CD4-positive, alpha-beta memory T cell (primary cell): ENCODE data around the gene CDC40. TPM values are rescaled to one million over a fixed set of nuclear protein-coding genes. Genes with fewer than 3 reads are reported as not detected.

Source experiments
- CTCF ChIA-PET: fragments of 350-600 bp; sonication (Branson Sonifier 250); formaldehyde crosslinking; loops from one replicate; lab custom pipeline; 2021; ENCODE audit warnings: inconsistent platforms; ENCODE audit not compliant: partially characterized antibody; lab: Charles Lee
- POLR2A ChIA-PET: fragments of 350-600 bp; sonication (Branson Sonifier 250); formaldehyde crosslinking; loops from one replicate; lab custom pipeline; 2021; ENCODE audit not compliant: partially characterized antibody; lab: Charles Lee
- DNase-seq, 5 donors: peaks; one replicate each; pipeline versions ENCODE4 v3.0.0 to v3.0.0-alpha.2; 2020 to 2022; ENCODE audit warnings: mixed read lengths in 1 of 5
- H3K27ac ChIP-seq: one replicate; pipeline ENCODE4 v1.7.0; 2013; ENCODE audit warnings: low read depth, low read length
- H3K27me3 ChIP-seq: 2 replicates; pipeline ENCODE4 v1.7.0; 2013; ENCODE audit warnings: mild to moderate bottlenecking, low read length, moderate library complexity; ENCODE audit not compliant: insufficient read depth
- H3K36me3 ChIP-seq: 2 replicates; pipeline ENCODE4 v1.7.0; 2013; ENCODE audit warnings: mild to moderate bottlenecking, low read length, moderate library complexity; ENCODE audit not compliant: insufficient read depth
- H3K4me1 ChIP-seq: 2 replicates; pipeline ENCODE4 v1.7.0; 2013; ENCODE audit warnings: mild to moderate bottlenecking, low read length, moderate library complexity; ENCODE audit not compliant: insufficient read depth
- H3K4me3 ChIP-seq, 2 donors: one replicate each; pipeline ENCODE4 v1.7.0; 2013; ENCODE audit warnings: low read length in 2 of 2, mild to moderate bottlenecking in 1 of 2
- H3K9me3 ChIP-seq, 2 donors: one replicate each; pipeline ENCODE4 v1.7.0; 2013; ENCODE audit warnings: low read length in 2 of 2, control low read depth in 1 of 2; ENCODE audit not compliant: control insufficient read depth in 1 of 2
- H3K27ac Mint-ChIP-seq, 7 donors: one replicate each; pipeline ENCODE4 v1.8.0; 2020 to 2021; ENCODE audit warnings: mixed read lengths in 7 of 7, mild to moderate bottlenecking in 6 of 7, inconsistent platforms in 3 of 7, moderate library complexity in 3 of 7
- H3K27me3 Mint-ChIP-seq, 2 donors: one replicate each; pipeline ENCODE4 v1.8.0; 2020 to 2021; ENCODE audit warnings: mixed read lengths in 2 of 2
- H3K36me3 Mint-ChIP-seq, 2 donors: one replicate each; pipeline ENCODE4 v1.8.0; 2020 to 2021; ENCODE audit warnings: mixed read lengths in 2 of 2, inconsistent platforms in 1 of 2, mild to moderate bottlenecking in 1 of 2
- H3K4me1 Mint-ChIP-seq, 4 donors: one replicate each; pipeline ENCODE4 v1.8.0; 2020 to 2021; ENCODE audit warnings: mixed read lengths in 4 of 4, mild to moderate bottlenecking in 1 of 4
- H3K4me3 Mint-ChIP-seq, 8 donors: one replicate each; pipeline ENCODE4 v1.8.0; 2020 to 2021; ENCODE audit warnings: mixed read lengths in 8 of 8, mild to moderate bottlenecking in 7 of 8, moderate library complexity in 6 of 8, inconsistent platforms in 3 of 8
- H3K9me3 Mint-ChIP-seq, 8 donors: one replicate each; pipeline ENCODE4 v1.8.0; 2020 to 2021; ENCODE audit warnings: mixed read lengths in 8 of 8, mild to moderate bottlenecking in 5 of 8, inconsistent platforms in 3 of 8, moderate library complexity in 1 of 8
- intact Hi-C: fragments of 100-400 bp; cut with micrococcal nuclease; formaldehyde crosslinking; loops from one replicate; pipeline ENCODE4 v1.15.1; 2023
- polyA plus RNA-seq, 2 donors: library from polyadenylated mRNA; unstranded; fragments of 300-500 nt; fragmentation: Illumina TruSeq; gene quantifications; one replicate each; pipeline ENCODE4 v1.2.3, GENCODE V29; 2021
- total RNA-seq, 2 experiments: library from RNA; stranded (reverse); gene quantifications; one replicate each; pipeline ENCODE4 v1.2.3, GENCODE V29; 2021

Gene CDC40
- total and polyA plus RNA-seq, 4 experiments from 2014 or later = 20.4 to 38.0 (median 35.9) TPM

DNA sequence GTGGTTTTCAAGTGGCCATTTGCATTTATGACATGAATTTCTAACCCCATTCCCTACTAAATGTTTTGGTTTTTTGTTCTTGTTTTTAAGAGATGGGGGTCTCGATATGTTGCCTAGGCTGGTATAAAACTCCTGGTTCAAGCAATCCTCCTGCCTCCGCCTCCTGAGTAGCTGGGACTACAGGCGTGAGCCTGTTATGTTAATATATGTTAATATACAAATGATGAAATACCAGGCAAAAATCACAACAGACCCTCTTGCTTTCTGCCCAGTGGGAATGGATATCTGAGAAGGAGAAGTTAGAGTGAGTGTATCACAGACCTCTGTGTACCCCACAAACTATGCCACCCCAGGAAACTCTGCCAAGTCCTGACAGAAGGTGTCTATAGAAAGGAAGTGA is 66.2 kb downstream of the CDC40 start:
- Histone ChIP-seq H3K27ac (no peak overlapping the region), H3K27me3 (no peaks in the 10 kb centered on the region), H3K9me3 (no peaks in the 10 kb centered on the region), H3K4me3 (no peak overlapping the region), H3K36me3 (no peaks in the 10 kb centered on the region), H3K4me1 (no peaks in the 10 kb centered on the region)
- intact Hi-C loops = no loop called here
- POLR2A ChIA-PET = no interaction called here
- CTCF ChIA-PET = interaction anchor here (0.9 kb wide), 1 partner anchor 8 kb away, joined by 3 read pairs; no protein-coding TSS in a partner anchor
- no peak for DNase-seq
- H3K9me3 Mint-ChIP-seq = peaks cover 0 to 4% (median 1%) of the 10 kb centered on the region in 8 donors
- H3K4me1 Mint-ChIP-seq = no peaks in the 10 kb centered on the region
- no peak overlapping the region for H3K4me3 Mint-ChIP-seq
- no peaks in the 10 kb centered on the region for H3K27me3 Mint-ChIP-seq
- no peak overlapping the region for H3K27ac Mint-ChIP-seq
- H3K36me3 Mint-ChIP-seq = peaks cover 0 to 14% of the 10 kb centered on the region in 2 donors

DNA sequence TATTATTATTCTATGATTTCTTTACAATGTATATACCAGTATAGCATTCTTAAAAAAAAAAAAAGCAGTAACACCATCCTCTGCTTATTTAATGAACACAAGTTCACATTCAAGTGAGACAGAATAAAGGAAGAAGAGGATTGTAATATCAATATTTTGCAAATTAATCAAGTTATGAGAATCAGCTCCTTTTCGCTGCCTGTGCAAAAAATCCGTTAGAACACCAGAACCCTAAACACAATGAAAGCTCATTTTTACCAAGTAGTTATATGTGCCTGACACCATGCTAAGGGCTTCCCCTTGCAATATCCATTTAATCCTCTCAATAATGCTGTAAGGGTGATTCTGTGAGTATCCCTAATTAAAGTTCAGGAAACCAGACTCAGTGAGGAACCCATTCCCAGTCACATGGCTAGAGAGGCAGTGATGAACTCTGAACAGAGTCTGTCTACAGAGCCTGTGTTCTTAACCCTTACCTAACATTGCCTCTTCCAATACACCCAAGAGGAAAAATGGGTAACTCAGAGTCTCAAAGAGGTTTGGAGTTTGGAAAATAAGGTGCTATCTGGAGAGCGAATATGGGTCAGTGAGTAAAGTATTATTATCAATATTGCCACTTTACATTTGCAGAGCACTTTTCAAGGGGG is 66.8 kb downstream of the CDC40 start:
- Mint-ChIP-seq H3K27ac (no peak overlapping the region), H3K36me3 (peaks cover 0 to 16% of the 10 kb centered on the region in 2 donors), H3K9me3 (peaks cover 0 to 8% (median 7%) of the 10 kb centered on the region in 8 donors), H3K27me3 (peaks cover 0 to 1% of the 10 kb centered on the region in 2 donors), H3K4me1 (no peaks in the 10 kb centered on the region), H3K4me3 (no peak overlapping the region)
- Histone ChIP-seq H3K4me3 (no peak overlapping the region), H3K36me3 (no peaks in the 10 kb centered on the region), H3K27me3 (no peaks in the 10 kb centered on the region), H3K4me1 (no peaks in the 10 kb centered on the region), H3K27ac (no peak overlapping the region), H3K9me3 (no peaks in the 10 kb centered on the region)
- CTCF ChIA-PET = no interaction called here
- no peak for DNase-seq
- intact Hi-C loops = no loop called here
- POLR2A ChIA-PET = no interaction called here

DNA sequence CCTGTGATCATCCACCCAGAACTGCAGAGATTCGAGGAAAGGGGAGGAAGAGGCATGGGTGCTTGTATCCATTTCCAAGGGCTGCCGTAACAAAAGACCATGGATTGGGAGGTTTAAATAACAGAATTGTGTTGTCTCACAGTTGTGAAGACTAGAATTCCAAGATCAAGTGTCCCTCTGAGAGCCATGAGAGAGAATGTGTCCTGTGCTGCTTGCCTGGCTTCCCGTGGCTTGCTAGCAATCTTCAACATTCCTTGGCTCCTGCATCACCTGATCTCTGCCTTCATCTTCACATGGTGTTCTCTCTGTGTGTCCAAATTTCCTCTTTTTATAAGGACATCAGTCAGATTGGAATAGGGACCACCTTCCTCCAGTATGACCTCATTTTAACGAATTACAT is 69.8 kb downstream of the CDC40 start:
- H3K36me3 Mint-ChIP-seq = peaks cover 0 to 16% of the 10 kb centered on the region in 2 donors
- no peaks in the 10 kb centered on the region for H3K4me1 ChIP-seq
- no peak overlapping the region for H3K27ac ChIP-seq
- H3K27me3 Mint-ChIP-seq = peaks cover 2% of the 10 kb centered on the region in 2 donors
- DNase-seq = no peak
- no peaks in the 10 kb centered on the region for H3K4me1 Mint-ChIP-seq
- H3K4me3 ChIP-seq = no peak overlapping the region
- peaks cover 0 to 17% (median 8%) of the 10 kb centered on the region in 8 donors for H3K9me3 Mint-ChIP-seq
- ChIA-PET CTCF (no interaction called here), POLR2A (no interaction called here)
- H3K27ac Mint-ChIP-seq = no peak overlapping the region
- no peak overlapping the region for H3K4me3 Mint-ChIP-seq
- H3K9me3 ChIP-seq = no peaks in the 10 kb centered on the region
- intact Hi-C loops = no loop called here
- H3K36me3 ChIP-seq = no peaks in the 10 kb centered on the region
- no peaks in the 10 kb centered on the region for H3K27me3 ChIP-seq

DNA sequence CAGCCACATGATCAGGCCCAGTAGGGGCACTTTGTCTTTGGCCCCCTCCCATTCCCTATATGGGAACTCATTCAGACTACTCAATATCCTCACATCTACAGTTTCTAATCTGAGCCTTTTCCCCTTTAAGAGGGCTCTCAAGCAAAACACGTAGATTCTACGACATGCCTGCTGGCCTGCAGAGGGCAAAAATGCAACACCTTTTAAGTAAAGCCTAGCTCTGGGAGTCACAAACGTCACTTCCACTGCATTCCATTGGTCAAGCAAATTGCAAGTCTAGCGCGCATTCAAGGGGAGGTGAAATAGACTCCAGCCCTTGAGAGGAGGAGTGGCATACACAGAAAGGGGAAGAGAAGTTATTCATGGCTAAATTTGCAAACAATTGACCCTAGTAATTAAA is 70.6 kb downstream of the CDC40 start:
- Histone ChIP-seq H3K9me3 (no peaks in the 10 kb centered on the region), H3K27ac (no peak overlapping the region), H3K4me1 (no peaks in the 10 kb centered on the region), H3K27me3 (no peaks in the 10 kb centered on the region), H3K36me3 (no peaks in the 10 kb centered on the region), H3K4me3 (no peak overlapping the region)
- no peak overlapping the region for H3K4me3 Mint-ChIP-seq
- H3K27ac Mint-ChIP-seq = no peak overlapping the region
- H3K36me3 Mint-ChIP-seq = peaks cover 0 to 16% of the 10 kb centered on the region in 2 donors
- intact Hi-C loops = no loop called here
- DNase-seq = no peak
- ChIA-PET CTCF (no interaction called here), POLR2A (no interaction called here)
- peaks cover 0 to 17% (median 8%) of the 10 kb centered on the region in 8 donors for H3K9me3 Mint-ChIP-seq
- H3K27me3 Mint-ChIP-seq = peaks cover 2 to 5% of the 10 kb centered on the region in 2 donors
- no peaks in the 10 kb centered on the region for H3K4me1 Mint-ChIP-seq

DNA sequence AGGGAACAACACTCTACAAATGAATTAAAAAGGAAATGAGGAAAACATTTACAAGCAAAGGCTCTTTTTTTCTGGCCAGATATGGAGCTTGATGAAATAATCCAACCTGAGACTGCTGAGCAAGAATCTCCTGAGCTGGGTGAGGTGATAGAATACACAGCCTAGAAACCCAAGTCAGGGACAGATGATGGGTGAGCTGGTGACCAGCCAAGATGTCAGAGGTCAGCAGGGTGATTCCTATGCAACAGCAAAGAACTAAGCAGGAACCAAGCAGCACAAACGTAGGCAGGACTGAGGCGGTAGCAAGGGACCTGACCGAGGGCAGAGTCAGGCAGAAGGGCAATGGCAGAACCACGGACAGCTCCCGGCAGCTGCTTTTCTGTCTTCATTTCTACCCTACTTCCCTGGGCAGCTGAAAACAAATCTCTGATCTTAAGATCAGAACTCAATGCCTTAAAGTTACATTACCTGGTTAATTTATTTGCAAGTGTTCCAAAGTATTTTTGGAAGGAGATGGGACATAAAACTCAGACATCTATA is 75.1 kb downstream of the CDC40 start:
- no peak overlapping the region for H3K27ac ChIP-seq
- H3K27me3 Mint-ChIP-seq = peaks cover 6 to 7% of the 10 kb centered on the region in 2 donors
- H3K27me3 ChIP-seq = no peaks in the 10 kb centered on the region
- H3K9me3 Mint-ChIP-seq = peaks cover 0 to 31% (median 18%) of the 10 kb centered on the region in 8 donors
- H3K4me3 ChIP-seq = no peak overlapping the region
- no peaks in the 10 kb centered on the region for H3K4me1 ChIP-seq
- CTCF ChIA-PET = interaction anchor here (0.6 kb wide), 1 partner anchor 9 kb away, joined by 3 read pairs; no protein-coding TSS in a partner anchor
- no peaks in the 10 kb centered on the region for H3K9me3 ChIP-seq
- peaks cover 0 to 12% of the 10 kb centered on the region in 2 donors for H3K36me3 Mint-ChIP-seq
- intact Hi-C loops = no loop called here
- no peak overlapping the region for H3K4me3 Mint-ChIP-seq
- no peak overlapping the region for H3K27ac Mint-ChIP-seq
- POLR2A ChIA-PET = no interaction called here
- H3K36me3 ChIP-seq = no peaks in the 10 kb centered on the region
- no peaks in the 10 kb centered on the region for H3K4me1 Mint-ChIP-seq
- DNase-seq = no peak

DNA sequence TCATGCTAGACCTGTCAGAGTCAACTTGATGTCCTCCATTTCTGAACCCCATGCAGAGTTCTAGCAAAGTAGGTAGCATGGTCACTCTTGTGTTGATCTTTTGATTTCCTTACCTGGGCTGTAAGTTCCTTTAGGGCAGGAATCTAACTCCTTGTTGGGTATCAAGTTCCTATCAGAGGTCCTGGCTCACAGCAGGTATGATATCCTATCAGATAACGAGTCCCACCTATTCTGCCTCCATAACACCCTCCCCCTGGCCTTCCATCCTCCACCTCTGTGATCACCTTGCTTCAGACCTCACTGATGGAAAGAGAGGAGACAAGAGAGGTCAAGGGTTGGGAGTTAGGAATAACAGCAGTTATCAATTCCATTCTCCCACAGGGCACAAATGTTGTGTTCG is 76.1 kb downstream of the CDC40 start:
- Mint-ChIP-seq H3K27ac (no peak overlapping the region), H3K4me1 (no peaks in the 10 kb centered on the region), H3K4me3 (no peak overlapping the region), H3K27me3 (peaks cover 6 to 8% of the 10 kb centered on the region in 2 donors), H3K9me3 (peaks cover under 1 to 38% (median 22%) of the 10 kb centered on the region in 8 donors), H3K36me3 (peaks cover 0 to 11% of the 10 kb centered on the region in 2 donors)
- Histone ChIP-seq H3K27me3 (no peaks in the 10 kb centered on the region), H3K4me1 (no peaks in the 10 kb centered on the region), H3K4me3 (no peak overlapping the region), H3K27ac (no peak overlapping the region), H3K36me3 (no peaks in the 10 kb centered on the region), H3K9me3 (no peaks in the 10 kb centered on the region)
- DNase-seq = no peak
- CTCF ChIA-PET = no interaction called here
- POLR2A ChIA-PET = no interaction called here
- intact Hi-C loops = no loop called here

DNA sequence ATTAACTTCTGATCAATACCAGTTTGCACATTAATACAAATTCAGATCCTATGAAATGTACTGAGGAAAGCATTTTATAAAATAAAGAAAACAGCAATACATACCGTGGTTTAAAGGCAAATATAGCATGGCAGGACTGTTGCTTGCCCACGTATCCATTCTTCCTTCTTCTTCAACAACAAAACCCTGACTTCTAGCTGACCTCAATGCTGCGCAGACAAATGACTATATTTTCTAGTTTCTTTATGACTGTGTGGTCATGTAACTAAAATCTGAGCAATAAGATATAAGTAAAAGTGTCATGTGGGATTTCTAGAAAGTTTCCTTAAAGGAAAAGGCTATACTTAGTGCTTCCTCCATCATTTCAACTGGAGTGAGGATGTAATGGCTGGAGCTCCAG is 85.0 kb downstream of the CDC40 start:
- peaks cover 0 to 4% of the 10 kb centered on the region in 2 donors for H3K27me3 Mint-ChIP-seq
- Histone ChIP-seq H3K4me3 (no peak overlapping the region), H3K9me3 (no peaks in the 10 kb centered on the region), H3K27me3 (no peaks in the 10 kb centered on the region), H3K4me1 (no peaks in the 10 kb centered on the region), H3K27ac (no peak overlapping the region), H3K36me3 (no peaks in the 10 kb centered on the region)
- no peak for DNase-seq
- intact Hi-C loops = no loop called here
- H3K4me3 Mint-ChIP-seq = no peak overlapping the region
- POLR2A ChIA-PET = no interaction called here
- H3K4me1 Mint-ChIP-seq = no peaks in the 10 kb centered on the region
- CTCF ChIA-PET = no interaction called here
- H3K36me3 Mint-ChIP-seq = peaks cover 2 to 4% of the 10 kb centered on the region in 2 donors
- H3K27ac Mint-ChIP-seq = no peak overlapping the region
- H3K9me3 Mint-ChIP-seq = peaks cover 5 to 28% (median 18%) of the 10 kb centered on the region in 8 donors
